GM18870 (cell line): ENCODE data around the gene BACE2.

Experiments used
- ATAC-seq: cut with Tn5 transposase; IDR thresholded peaks from one replicate; pipeline ENCODE4 v1.9.1; 2021; ENCODE audit warnings: moderate library complexity; ENCODE audit not compliant: unreplicated experiment

Gene BACE2

GRCh38 chr21:41147979-41148355, 20.0 kb upstream of the BACE2 start:
- ATAC-seq, result no peak

DNA sequence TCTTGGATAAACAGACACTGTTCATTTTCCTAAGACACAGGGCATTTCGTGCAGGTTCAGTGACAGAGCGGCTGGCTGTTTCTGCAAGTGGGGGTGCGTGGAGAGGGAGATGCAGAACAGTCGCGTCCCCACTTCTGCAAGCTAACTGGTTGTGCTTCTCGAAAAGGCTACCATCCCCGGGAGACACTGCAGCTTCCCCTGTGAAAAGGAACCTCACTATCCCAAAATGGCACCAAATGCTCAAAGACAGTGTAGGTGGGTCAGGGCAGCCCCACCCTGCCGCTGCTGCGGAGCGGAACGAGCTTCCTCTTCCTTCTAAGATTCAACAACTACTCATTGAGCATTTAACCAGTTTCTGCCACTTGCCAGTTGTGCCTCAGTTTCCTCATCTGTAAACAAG, 19.2 kb upstream of the BACE2 start:
- ATAC-seq, result no peak

GRCh38 chr21:41149199-41149598, 18.8 kb upstream of the BACE2 start:
- no peak for ATAC-seq

DNA sequence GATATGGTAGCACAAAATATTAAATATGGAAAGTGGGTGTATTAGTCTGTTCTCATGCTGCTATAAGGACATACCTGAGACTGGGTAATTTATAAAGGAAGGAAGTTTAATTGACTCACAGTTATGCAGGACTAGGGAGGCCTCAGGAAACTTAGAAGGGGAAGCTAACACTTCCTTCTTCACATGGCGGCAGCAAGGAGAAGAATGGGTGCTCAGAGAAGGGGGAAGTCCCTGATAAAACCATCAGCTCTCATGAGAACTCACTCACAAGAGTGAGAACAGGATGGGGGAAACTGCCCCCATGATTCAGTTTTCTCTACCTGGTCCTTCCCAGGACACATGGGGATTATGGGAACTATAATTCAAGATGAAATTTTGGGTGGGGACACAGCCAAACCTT, 15.8 kb upstream of the BACE2 start:
- no peak for ATAC-seq

DNA sequence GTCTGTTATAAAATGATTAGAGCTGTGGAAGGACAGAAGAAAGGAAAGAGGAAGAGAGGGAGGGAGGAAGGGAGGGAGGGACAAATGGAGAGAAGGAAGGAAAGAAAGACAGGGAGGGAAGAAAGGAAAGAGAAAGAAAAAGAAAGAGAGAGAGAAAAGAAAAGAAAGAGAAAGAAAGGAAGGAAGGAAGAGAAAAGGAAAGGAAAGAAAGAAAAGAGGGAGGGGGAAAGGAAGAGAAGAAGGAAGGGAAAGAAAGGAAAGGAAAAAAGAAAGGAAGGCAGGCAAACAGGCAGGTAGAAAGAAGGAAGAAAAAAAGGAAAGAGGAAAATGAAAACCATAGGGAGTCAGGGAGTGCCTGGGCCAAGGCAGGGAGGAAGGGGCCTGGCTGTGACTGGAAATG, 14.5 kb upstream of the BACE2 start:
- ATAC-seq, result no peak

GRCh38 chr21:41156142-41156541, 11.8 kb upstream of the BACE2 start:
- no peak for ATAC-seq

DNA sequence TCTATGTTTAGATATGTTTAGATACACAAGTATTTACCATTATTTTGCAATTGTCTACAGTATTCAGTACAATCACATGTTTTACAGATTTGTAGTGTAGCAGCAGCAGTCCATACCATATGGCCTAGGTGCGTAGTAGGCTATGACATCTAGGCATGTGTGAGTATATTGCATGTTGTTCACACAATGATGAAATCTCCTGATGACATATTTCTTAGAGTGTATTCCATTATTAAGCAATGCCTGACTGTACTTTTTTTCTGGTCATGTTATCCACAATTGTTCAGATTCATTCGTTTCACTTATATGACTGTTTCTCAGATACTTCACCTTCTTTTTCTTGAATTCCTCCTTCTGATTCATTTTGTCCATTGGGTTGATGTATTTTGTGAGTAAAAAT, 9.9 kb upstream of the BACE2 start:
- ATAC-seq, result no peak

- no peak for ATAC-seq
These were observed 7.9 kb upstream of the BACE2 start for GRCh38 chr21:41160036-41160435.

- ATAC-seq, result no peak
These were observed 6.5 kb upstream of the BACE2 start for GRCh38 chr21:41161428-41161827.

DNA sequence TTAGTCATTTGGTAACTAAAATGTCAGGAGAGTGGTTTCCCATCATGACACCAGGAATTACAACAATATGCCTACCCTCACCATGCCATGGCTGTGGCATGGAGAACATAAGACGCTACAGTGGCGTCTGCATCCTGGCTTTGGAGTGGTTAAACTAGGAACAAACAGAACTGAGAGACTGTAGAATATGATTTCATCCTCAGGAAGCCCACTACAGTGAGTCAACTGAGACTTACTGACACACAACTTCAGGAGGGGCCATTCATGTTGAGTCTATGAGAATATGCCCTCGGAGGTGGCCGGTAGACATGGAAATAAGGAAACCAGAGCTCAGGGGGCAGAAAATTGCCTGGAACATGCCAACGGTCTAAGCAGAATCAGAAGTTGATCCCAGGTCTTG, 5.9 kb upstream of the BACE2 start:
- ATAC-seq, result no peak

GRCh38 chr21:41163091-41163490, 4.9 kb upstream of the BACE2 start:
- no peak for ATAC-seq

DNA sequence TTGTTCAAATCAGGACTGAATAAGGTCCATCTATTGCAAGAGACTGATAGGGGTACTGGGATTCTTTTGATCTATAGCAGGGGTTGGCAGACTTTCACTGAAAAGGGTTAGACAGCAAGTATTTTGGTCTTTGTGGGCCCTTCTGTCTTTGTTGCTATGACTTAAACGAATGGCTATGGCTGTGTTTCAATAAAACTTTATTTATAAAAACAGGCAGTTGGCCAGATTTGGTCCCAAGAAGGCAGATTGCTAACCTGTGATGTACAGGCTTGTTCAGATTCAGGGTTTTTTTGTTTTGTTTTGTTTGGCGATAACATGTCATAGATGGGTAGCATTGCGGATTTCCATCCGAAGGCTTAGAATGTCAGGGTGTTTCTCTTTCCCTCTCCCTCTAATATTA, 3.9 kb upstream of the BACE2 start:
- ATAC-seq, result no peak

DNA sequence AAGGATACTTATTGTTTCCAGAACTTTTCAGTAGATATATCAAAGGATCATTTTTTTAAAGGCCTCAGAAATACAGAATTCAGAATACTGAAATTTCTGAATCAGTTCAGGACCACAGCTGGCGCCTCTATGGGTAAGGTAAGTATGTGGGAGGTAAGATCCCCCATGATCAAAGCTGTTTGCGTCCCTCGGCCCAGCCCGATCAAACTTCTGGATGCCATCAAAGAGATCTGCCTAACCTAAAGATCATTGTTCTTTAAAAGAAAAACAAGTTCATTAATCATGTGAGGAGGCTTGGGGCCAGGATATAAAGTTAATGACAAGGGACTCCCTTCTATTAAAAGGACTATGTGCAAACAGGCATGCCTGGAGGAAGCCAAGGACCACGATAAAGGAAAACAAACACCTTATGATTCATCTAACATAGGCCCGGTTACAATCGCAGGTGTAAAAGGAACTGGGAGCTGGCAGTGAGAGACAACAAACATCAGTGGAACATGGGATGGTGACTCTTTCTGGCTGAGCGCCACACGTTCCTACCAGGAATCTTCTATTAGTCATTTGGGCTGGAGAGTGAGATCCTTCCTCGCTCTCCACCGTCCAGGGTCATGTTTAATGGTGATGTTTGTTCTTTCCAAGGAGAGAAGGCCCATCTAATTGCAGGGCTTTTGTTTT, 2.8 kb upstream of the BACE2 start:
- ATAC-seq, result no peak

- ATAC-seq, result no peak
These were observed 1.1 kb upstream of the BACE2 start for GRCh38 chr21:41166884-41167283.

- no peak for ATAC-seq
These were observed 664 bp downstream of the BACE2 start for GRCh38 chr21:41168391-41169257.

DNA sequence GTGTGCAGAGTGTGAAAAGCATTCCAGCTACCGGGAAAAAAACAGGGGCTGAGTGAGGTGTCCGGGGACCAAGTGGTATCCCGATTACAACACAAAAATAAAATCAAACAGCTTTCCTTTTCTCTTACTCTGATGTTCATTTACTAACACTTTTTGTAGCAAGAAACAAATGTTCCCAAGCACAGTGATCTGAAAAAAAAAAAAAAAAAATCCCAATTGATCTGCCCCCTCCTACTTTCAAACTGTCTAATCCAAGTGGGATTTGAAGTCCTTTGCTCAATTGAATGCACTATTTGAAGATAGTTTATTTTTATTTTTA, 1.3 kb downstream of the BACE2 start:
- no peak for ATAC-seq

DNA sequence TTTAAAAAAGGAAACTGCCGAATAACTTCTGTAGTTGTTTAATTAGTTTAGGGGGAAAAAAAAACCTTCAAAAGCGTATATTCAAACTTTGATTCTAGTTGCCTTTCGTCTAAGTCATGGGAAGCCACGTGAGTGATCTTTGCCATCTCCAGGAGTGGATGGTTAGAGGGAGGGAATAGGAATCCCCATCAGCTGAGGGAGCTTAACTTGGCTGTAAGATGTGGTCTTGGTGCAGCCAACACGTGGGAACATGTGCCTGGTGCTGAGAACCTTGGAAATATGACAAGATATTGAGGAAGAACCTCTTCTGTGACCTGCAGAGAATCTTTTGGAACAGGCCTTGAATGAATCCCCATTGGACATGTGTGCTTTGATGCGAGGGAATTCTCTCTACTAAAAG, 1.7 kb downstream of the BACE2 start:
- ATAC-seq, result no peak

GRCh38 chr21:41170442-41170841, 2.5 kb downstream of the BACE2 start:
- no peak for ATAC-seq

- ATAC-seq, result no peak
These were observed 3.1 kb downstream of the BACE2 start for GRCh38 chr21:41170859-41171609.

DNA sequence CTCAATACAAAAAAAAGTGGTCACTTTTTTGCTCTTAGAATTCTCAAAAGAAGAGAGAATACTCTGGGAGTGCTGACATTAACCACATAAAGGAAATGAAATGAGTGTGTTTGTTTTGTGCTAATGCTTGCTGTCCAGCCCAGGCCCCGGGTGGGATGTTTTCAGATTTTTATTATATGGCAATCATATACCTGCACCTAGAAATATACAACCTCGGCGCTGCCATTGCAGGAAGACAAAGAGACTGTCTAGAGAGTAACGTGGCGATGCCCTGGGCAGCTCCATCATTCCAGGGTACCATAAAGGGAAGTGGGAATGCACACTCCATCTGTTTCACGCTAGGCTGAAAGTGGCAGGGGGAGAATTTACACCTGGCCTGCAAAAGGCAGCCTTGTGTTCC, 7.1 kb downstream of the BACE2 start:
- no peak for ATAC-seq

- ATAC-seq, result no peak
These were observed 8.9 kb downstream of the BACE2 start for GRCh38 chr21:41176846-41177245.

DNA sequence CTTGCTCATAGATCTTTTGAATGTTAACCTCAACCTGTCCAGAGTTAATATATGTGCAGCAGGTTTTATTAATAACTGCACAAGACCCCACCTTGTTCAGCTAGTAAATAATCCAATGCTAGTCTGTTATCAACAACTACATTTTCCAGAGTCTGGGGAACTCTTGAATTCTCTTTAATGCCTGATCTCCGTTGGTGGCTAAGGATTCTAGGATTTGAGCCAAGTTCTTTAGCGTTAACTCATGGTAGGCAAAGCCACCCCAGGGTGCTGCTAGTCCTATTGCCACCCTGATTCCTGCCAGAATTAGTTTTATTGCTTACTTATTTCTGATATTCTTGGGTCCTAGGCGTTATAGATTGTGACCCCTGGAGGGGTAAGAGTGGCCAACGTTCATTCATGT, 12.8 kb downstream of the BACE2 start:
- ATAC-seq, result no peak
